ENCODE measurements around the gene GALNT5.

GALNT5 gene

GRCh38 chr2:157292853-157293252 is 35.3 kb downstream of the GALNT5 start:
- no peak for DNase-seq

GRCh38 chr2:157296490-157296889 is 39.0 kb downstream of the GALNT5 start:
- no peak for DNase-seq

- DNase-seq = no peak
These were observed 39.5 kb downstream of the GALNT5 start for GRCh38 chr2:157296958-157297357.

GRCh38 chr2:157301307-157301706 is 43.8 kb downstream of the GALNT5 start:
- DNase-seq = no peak

- no peak for DNase-seq
These were observed 45.1 kb downstream of the GALNT5 start for GRCh38 chr2:157302492-157303099.

GRCh38 chr2:157303612-157304011 is 46.1 kb downstream of the GALNT5 start:
- no peak for DNase-seq

- no peak for DNase-seq
These were observed 47.6 kb downstream of the GALNT5 start for GRCh38 chr2:157304811-157305722.

- DNase-seq = no peak
These were observed 48.2 kb downstream of the GALNT5 start for GRCh38 chr2:157305723-157306110.

- DNase-seq = no peak
These were observed 49.5 kb downstream of the GALNT5 start for GRCh38 chr2:157307021-157307420.

- no peak for DNase-seq
These were observed 52.4 kb downstream of the GALNT5 start for GRCh38 chr2:157309878-157310277.

GRCh38 chr2:157311706-157312105 is 54.2 kb downstream of the GALNT5 start:
- no peak for DNase-seq

GRCh38 chr2:157312866-157313486 is 55.5 kb downstream of the GALNT5 start:
- DNase-seq = no peak

GRCh38 chr2:157315901-157316300 is 58.4 kb downstream of the GALNT5 start:
- no peak for DNase-seq

GRCh38 chr2:157318884-157319283 is 61.4 kb downstream of the GALNT5 start:
- DNase-seq = no peak

- no peak for DNase-seq
These were observed 62.3 kb downstream of the GALNT5 start for GRCh38 chr2:157319795-157320194.

- no peak for DNase-seq
These were observed 62.9 kb downstream of the GALNT5 start for GRCh38 chr2:157320409-157320808.

- DNase-seq = no peak
These were observed 64.0 kb downstream of the GALNT5 start for GRCh38 chr2:157321466-157321865.

GRCh38 chr2:157322432-157322831 is 64.9 kb downstream of the GALNT5 start:
- DNase-seq = no peak

- DNase-seq = no peak
These were observed 66.9 kb downstream of the GALNT5 start for GRCh38 chr2:157324331-157324843.

- no peak for DNase-seq
These were observed 68.3 kb downstream of the GALNT5 start, which contains the start of gene ERMN for GRCh38 chr2:157325786-157326185. ERMN (minus strand) TSS chr2:157325824; CDS start chr2:157325642, 182 bp downstream.

GRCh38 chr2:157326698-157327097 is 69.2 kb downstream of the GALNT5 start:
- no peak for DNase-seq

GRCh38 chr2:157327200-157327599 is 69.7 kb downstream of the GALNT5 start:
- no peak for DNase-seq
